HCT116 (cell line): ENCODE data around the gene PKP1. TPM values are rescaled to one million over a fixed set of nuclear protein-coding genes. Genes with fewer than 3 reads are reported as not detected.

Source experiments
- ATAC-seq: fragments of 200-7000 bp; cut with Tn5 transposase; 2 replicates; pipeline ENCODE4 v1.9.1; 2020; ENCODE audit warnings: mild to moderate bottlenecking, moderate library complexity
- BruUV-seq: library from RNA; stranded (reverse); fragments of 400-500 nt; replicated peaks from 2 replicates; lab custom pipeline; 2021; lab: Mats Ljungman, UMichigan
- CTCF ChIA-PET: fragments of 300-600 bp; sonication (Branson Sonifier 250); formaldehyde crosslinking; loops from one replicate; lab custom pipeline; 2021; ENCODE audit warnings: antibody characterized with exemption; lab: Charles Lee
- POLR2A ChIA-PET: fragments of 300-600, 350-600 bp; sonication (Branson Sonifier 250); formaldehyde crosslinking; loops from one replicate; lab custom pipeline; 2021; ENCODE audit warnings: antibody characterized with exemption; lab: Charles Lee
- RAD21 ChIA-PET, 2 experiments: fragments of 300-600 bp; sonication (Branson Sonifier 250); formaldehyde crosslinking; loops; one replicate each; lab custom pipeline; 2023; ENCODE audit warnings: low total read pairs in 2 of 2; ENCODE audit not compliant: uncharacterized antibody in 2 of 2, unreplicated experiment in 2 of 2, low non-redundant PET in 1 of 2; lab: Charles Lee
- DNase-seq: peaks from one replicate; pipeline ENCODE4 v3.0.0-alpha.2; 2010; ENCODE audit warnings: low read depth, low spot score
- H2AFZ ChIP-seq: fragments of 200-600 bp; shearing (Covaris generic), sonication (generic); 2 replicates; pipeline ENCODE4 v1.6.1; 2017; ENCODE audit warnings: low read depth, mixed run types, mixed read lengths, antibody characterized with exemption, low read length; ENCODE audit not compliant: poor library complexity, severe bottlenecking
- H3K27ac ChIP-seq: 2 replicates; pipeline ENCODE4 v1.5.1; 2012; ENCODE audit warnings: low read depth, low read length
- H3K27me3 ChIP-seq: fragments of 200-600 bp; sonication (generic); 2 replicates; pipeline ENCODE4 v1.6.1; 2016; ENCODE audit warnings: mixed run types, low read length, mixed read lengths; ENCODE audit not compliant: insufficient read depth
- H3K36me3 ChIP-seq, 2 experiments: fragments of 200-500 bp in 1 of 2; fragments of 200-600 bp in 1 of 2; sonication (Bioruptor generic) in 1 of 2; sonication (generic) in 1 of 2; 2 replicates each; pipeline versions ENCODE4 v1.5.1 to v1.6.1; 2014 to 2016; ENCODE audit warnings: low read length in 2 of 2, inconsistent platforms in 1 of 2, mixed read lengths in 1 of 2, mixed run types in 1 of 2; ENCODE audit not compliant: insufficient read depth in 2 of 2, control insufficient read depth in 1 of 2
- H3K4me1 ChIP-seq, 2 experiments: fragments of 200-600 bp in 1 of 2; sonication (generic) in 1 of 2; 2 replicates each; pipeline versions ENCODE4 v1.5.1 to v1.6.1; 2012 to 2017; ENCODE audit warnings: low read length in 2 of 2, inconsistent platforms in 1 of 2, mild to moderate bottlenecking in 1 of 2, mixed read lengths in 1 of 2, mixed run types in 1 of 2, moderate library complexity in 1 of 2; ENCODE audit not compliant: insufficient read depth in 2 of 2, control insufficient read depth in 1 of 2
- H3K4me2 ChIP-seq: fragments of 200-600 bp; sonication (generic); 2 replicates; pipeline ENCODE4 v1.6.1; 2017; ENCODE audit warnings: mixed run types, low read length, mixed read lengths
- H3K4me3 ChIP-seq, 2 experiments: fragments of 200-600 bp in 1 of 2; sonication (generic) in 1 of 2; replicated peaks in 1 of 2; 2 replicates each; pipeline ENCODE4 v1.5.1; 2011 to 2016; ENCODE audit warnings: low read length in 2 of 2, control low read depth in 1 of 2, low read depth in 1 of 2, mild to moderate bottlenecking in 1 of 2, mixed read lengths in 1 of 2, mixed run types in 1 of 2
- H3K79me2 ChIP-seq: fragments of 200-600 bp; sonication (generic); 2 replicates; pipeline ENCODE4 v1.6.1; 2017; ENCODE audit warnings: mild to moderate bottlenecking, mixed run types, low read length, moderate library complexity, mixed read lengths; ENCODE audit not compliant: insufficient read depth
- H3K9ac ChIP-seq: fragments of 200-600 bp; sonication (generic); 2 replicates; pipeline ENCODE4 v1.6.1; 2016; ENCODE audit warnings: low read length, mixed read lengths
- H3K9me2 ChIP-seq: fragments of 200-600 bp; sonication (generic), shearing (Covaris generic); 2 replicates; pipeline ENCODE4 v1.6.1; 2017; ENCODE audit warnings: mixed run types, mild to moderate bottlenecking, moderate library complexity; ENCODE audit not compliant: insufficient read depth
- H3K9me3 ChIP-seq, 2 experiments: fragments of 200-500 bp in 1 of 2; fragments of 200-600 bp in 1 of 2; sonication (Bioruptor generic) in 1 of 2; sonication (generic) in 1 of 2; 2 replicates each; pipeline ENCODE4 v1.6.1; 2014 to 2017; ENCODE audit warnings: low read length in 2 of 2, mixed read lengths in 2 of 2, inconsistent platforms in 1 of 2, low read depth in 1 of 2, mild to moderate bottlenecking in 1 of 2, mixed run types in 1 of 2, moderate library complexity in 1 of 2; ENCODE audit not compliant: control insufficient read depth in 1 of 2, insufficient read depth in 1 of 2
- H4K20me1 ChIP-seq: fragments of 200-600 bp; sonication (generic), shearing (Covaris generic); 2 replicates; pipeline ENCODE4 v1.6.1; 2017; ENCODE audit warnings: mixed run types, mild to moderate bottlenecking, moderate library complexity; ENCODE audit not compliant: insufficient read depth
- CBX3 ChIP-seq: IDR thresholded peaks from 2 replicates; pipeline ENCODE4 v1.6.1; 2012; ENCODE audit warnings: low read depth
- EZH2 ChIP-seq: fragments of 200-600 bp; sonication (generic); IDR thresholded peaks from 2 replicates; pipeline ENCODE4 v1.6.1; 2017; ENCODE audit warnings: antibody characterized with exemption, mixed run types
- EZH2phosphoT487 ChIP-seq: fragments of 200-600 bp; IDR thresholded peaks from 2 replicates; pipeline ENCODE4 v1.6.1; 2018; ENCODE audit warnings: antibody characterized with exemption, borderline replicate concordance
- FOSL1 ChIP-seq: IDR thresholded peaks from 2 replicates; pipeline ENCODE4 v1.6.1; 2012; ENCODE audit warnings: low read depth
- JUND ChIP-seq: IDR thresholded peaks from 2 replicates; pipeline ENCODE4 v1.6.1; 2012
- POLR2A ChIP-seq: IDR thresholded peaks from 2 replicates; pipeline ENCODE4 v1.7.0; 2011; ENCODE audit warnings: borderline replicate concordance; ENCODE audit not compliant: insufficient read depth, insufficient read length; ENCODE audit errors: extremely low read depth
- POLR2AphosphoS5 ChIP-seq: IDR thresholded peaks from 2 replicates; pipeline ENCODE4 v1.6.1; 2011; ENCODE audit warnings: mild to moderate bottlenecking, low read depth, low read length, moderate library complexity
- SIN3A ChIP-seq: IDR thresholded peaks from 2 replicates; pipeline ENCODE4 v1.6.1; 2012; ENCODE audit warnings: low read depth
- SRF ChIP-seq: IDR thresholded peaks from 2 replicates; pipeline ENCODE4 v1.6.1; 2012; ENCODE audit warnings: low read depth
- TCF7L2 ChIP-seq: IDR thresholded peaks from 2 replicates; pipeline ENCODE4 v1.7.0; 2011; ENCODE audit warnings: borderline replicate concordance, inconsistent platforms; ENCODE audit not compliant: insufficient read depth, insufficient read length; ENCODE audit errors: extremely low read depth
- YY1 ChIP-seq: IDR thresholded peaks from 2 replicates; pipeline ENCODE4 v1.6.1; 2011; ENCODE audit warnings: low read length, low read depth, moderate library complexity, mild to moderate bottlenecking; ENCODE audit not compliant: insufficient replicate concordance; ENCODE audit errors: extremely low read depth
- ZFX ChIP-seq: fragments of 450-650 bp; IDR thresholded peaks from 2 replicates; pipeline ENCODE4 v1.6.1; 2017
- intact Hi-C: fragments of 100-400 bp; cut with micrococcal nuclease; formaldehyde crosslinking; loops from 2 replicates; pipeline ENCODE4 v1.10.0; 2022
- total RNA-seq: library from RNA; stranded (reverse); gene quantifications from one replicate; pipeline ENCODE4 v1.2.1, GENCODE V29; 2021; ENCODE audit not compliant: unreplicated experiment
- TF ChIP-seq, protein P1 (sequence below): IDR thresholded peaks from 2 replicates; pipeline ENCODE4 v1.6.1; 2012; ENCODE audit warnings: low read depth
- TF ChIP-seq, protein P2 (sequence below), 3 experiments: fragments of 200-600 bp in 1 of 3; sonication (generic) in 1 of 3; IDR thresholded peaks in 2 of 3; conservative IDR thresholded peaks in 1 of 3; 2 replicates each; pipeline ENCODE4 v1.5.1; 2012 to 2017; ENCODE audit warnings: low read depth in 2 of 3, low read length in 2 of 3, antibody characterized with exemption in 1 of 3, borderline replicate concordance in 1 of 3, control low read depth in 1 of 3, mild to moderate bottlenecking in 1 of 3, mixed read lengths in 1 of 3, mixed run types in 1 of 3, moderate library complexity in 1 of 3; ENCODE audit not compliant: insufficient read depth in 1 of 3
- TF ChIP-seq, protein P3 (sequence below): IDR thresholded peaks from 2 replicates; pipeline ENCODE4 v1.6.1; 2012
- TF ChIP-seq, protein P4 (sequence below): IDR thresholded peaks from 2 replicates; pipeline ENCODE4 v1.6.1; 2011; ENCODE audit warnings: mild to moderate bottlenecking, low read length, moderate library complexity; ENCODE audit not compliant: insufficient replicate concordance; ENCODE audit errors: extremely low read depth

The PKP1 gene
- total RNA-seq, 1 experiment from 2014 or later: 0.07 TPM

DNA sequence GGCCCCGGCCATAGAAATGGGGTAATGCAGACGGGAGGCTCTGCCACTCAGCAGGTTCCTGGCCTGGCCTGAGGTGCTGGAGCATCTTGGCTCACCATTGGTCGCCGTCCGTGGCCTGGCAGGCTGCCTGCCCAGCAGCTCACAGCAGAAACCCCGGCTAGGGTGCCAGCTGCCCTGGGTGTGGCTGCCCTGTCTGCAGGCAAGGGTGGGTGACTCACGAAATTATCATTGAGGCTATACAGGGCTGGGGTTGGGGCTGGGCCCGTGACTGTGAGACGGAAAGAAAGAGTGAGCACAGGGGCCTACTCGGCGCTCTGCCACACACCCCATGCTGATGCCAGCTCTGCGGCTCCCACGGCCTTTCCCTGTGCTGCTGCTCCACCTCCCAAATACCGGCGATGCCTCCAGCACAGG, 8.0 kb upstream of the PKP1 start (continued):
- TF ChIP-seq ZFX (peak; percentile 7; the same call in 1 of the 2 replicates), POLR2AphosphoS5 (peak; percentile 73), EZH2 (no peak)

DNA sequence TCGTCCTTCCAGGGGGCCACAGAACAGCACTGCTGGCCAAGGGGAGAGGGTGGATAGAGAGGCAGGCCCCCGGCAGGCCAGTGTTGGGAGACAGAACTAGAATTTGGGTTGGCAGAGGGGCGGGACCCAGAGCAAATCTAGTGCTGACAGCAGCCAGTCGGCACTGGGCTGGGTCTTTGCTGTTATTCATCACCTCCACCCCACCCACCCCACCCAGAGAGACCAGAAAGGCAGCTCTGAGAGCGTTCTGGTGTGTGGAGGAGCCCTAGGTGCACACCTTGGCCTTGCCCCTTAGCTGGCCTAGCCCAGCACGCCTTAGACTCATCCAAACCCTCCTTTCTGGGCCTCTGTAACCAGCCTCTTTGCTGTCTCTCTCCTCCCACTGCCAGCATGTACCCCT, 6.4 kb upstream of the PKP1 start:
- no peak overlapping the region for H2AFZ ChIP-seq
- ATAC-seq (no peak), DNase-seq (no peak)
- H3K4me3 ChIP-seq: no peak overlapping the region
- RAD21 ChIA-PET: no interaction called here
- H3K4me2 ChIP-seq: no peak overlapping the region
- intact Hi-C loops: no loop called here
- no peaks in the 10 kb centered on the region for H3K79me2 ChIP-seq
- H3K4me1 ChIP-seq: peaks cover 21 to 30% of the 10 kb centered on the region in 2 experiments
- H3K27ac ChIP-seq: no peak overlapping the region
- no peak overlapping the region for H3K9ac ChIP-seq
- H3K9me3 ChIP-seq: no peaks in the 10 kb centered on the region
- H3K27me3 ChIP-seq: peaks cover 4% of the 10 kb centered on the region; the same call in 1 of the 2 replicates
- H4K20me1 ChIP-seq: no peaks in the 10 kb centered on the region
- no TSS peak for BruUV-seq
- TF ChIP-seq FOSL1: no peak
- TF ChIP-seq, protein P1, sequence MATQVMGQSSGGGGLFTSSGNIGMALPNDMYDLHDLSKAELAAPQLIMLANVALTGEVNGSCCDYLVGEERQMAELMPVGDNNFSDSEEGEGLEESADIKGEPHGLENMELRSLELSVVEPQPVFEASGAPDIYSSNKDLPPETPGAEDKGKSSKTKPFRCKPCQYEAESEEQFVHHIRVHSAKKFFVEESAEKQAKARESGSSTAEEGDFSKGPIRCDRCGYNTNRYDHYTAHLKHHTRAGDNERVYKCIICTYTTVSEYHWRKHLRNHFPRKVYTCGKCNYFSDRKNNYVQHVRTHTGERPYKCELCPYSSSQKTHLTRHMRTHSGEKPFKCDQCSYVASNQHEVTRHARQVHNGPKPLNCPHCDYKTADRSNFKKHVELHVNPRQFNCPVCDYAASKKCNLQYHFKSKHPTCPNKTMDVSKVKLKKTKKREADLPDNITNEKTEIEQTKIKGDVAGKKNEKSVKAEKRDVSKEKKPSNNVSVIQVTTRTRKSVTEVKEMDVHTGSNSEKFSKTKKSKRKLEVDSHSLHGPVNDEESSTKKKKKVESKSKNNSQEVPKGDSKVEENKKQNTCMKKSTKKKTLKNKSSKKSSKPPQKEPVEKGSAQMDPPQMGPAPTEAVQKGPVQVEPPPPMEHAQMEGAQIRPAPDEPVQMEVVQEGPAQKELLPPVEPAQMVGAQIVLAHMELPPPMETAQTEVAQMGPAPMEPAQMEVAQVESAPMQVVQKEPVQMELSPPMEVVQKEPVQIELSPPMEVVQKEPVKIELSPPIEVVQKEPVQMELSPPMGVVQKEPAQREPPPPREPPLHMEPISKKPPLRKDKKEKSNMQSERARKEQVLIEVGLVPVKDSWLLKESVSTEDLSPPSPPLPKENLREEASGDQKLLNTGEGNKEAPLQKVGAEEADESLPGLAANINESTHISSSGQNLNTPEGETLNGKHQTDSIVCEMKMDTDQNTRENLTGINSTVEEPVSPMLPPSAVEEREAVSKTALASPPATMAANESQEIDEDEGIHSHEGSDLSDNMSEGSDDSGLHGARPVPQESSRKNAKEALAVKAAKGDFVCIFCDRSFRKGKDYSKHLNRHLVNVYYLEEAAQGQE: no peak
- TF ChIP-seq POLR2AphosphoS5: no peak
- no peak for TF ChIP-seq JUND
- TF ChIP-seq SIN3A: no peak
- no peak for TF ChIP-seq POLR2A
- TF ChIP-seq, protein P2, sequence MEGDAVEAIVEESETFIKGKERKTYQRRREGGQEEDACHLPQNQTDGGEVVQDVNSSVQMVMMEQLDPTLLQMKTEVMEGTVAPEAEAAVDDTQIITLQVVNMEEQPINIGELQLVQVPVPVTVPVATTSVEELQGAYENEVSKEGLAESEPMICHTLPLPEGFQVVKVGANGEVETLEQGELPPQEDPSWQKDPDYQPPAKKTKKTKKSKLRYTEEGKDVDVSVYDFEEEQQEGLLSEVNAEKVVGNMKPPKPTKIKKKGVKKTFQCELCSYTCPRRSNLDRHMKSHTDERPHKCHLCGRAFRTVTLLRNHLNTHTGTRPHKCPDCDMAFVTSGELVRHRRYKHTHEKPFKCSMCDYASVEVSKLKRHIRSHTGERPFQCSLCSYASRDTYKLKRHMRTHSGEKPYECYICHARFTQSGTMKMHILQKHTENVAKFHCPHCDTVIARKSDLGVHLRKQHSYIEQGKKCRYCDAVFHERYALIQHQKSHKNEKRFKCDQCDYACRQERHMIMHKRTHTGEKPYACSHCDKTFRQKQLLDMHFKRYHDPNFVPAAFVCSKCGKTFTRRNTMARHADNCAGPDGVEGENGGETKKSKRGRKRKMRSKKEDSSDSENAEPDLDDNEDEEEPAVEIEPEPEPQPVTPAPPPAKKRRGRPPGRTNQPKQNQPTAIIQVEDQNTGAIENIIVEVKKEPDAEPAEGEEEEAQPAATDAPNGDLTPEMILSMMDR (IDR thresholded peaks at IDR 0.05 in 2 of 3, conservative IDR thresholded peaks at IDR 0.05 in 1 of 3; ENCODE audit: borderline replicate concordance in 1 of 3, insufficient read depth in 1 of 3, low read depth in 2 of 3, low read length in 2 of 3): no peak
- no peak for TF ChIP-seq SRF
- TF ChIP-seq CBX3: no peak
- TF ChIP-seq, protein P3, sequence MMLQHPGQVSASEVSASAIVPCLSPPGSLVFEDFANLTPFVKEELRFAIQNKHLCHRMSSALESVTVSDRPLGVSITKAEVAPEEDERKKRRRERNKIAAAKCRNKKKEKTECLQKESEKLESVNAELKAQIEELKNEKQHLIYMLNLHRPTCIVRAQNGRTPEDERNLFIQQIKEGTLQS: no peak
- TF ChIP-seq, protein P4, sequence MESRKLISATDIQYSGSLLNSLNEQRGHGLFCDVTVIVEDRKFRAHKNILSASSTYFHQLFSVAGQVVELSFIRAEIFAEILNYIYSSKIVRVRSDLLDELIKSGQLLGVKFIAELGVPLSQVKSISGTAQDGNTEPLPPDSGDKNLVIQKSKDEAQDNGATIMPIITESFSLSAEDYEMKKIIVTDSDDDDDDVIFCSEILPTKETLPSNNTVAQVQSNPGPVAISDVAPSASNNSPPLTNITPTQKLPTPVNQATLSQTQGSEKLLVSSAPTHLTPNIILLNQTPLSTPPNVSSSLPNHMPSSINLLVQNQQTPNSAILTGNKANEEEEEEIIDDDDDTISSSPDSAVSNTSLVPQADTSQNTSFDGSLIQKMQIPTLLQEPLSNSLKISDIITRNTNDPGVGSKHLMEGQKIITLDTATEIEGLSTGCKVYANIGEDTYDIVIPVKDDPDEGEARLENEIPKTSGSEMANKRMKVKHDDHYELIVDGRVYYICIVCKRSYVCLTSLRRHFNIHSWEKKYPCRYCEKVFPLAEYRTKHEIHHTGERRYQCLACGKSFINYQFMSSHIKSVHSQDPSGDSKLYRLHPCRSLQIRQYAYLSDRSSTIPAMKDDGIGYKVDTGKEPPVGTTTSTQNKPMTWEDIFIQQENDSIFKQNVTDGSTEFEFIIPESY: no peak
- no peak for TF ChIP-seq ZFX
- no peak for TF ChIP-seq YY1
- no peak for TF ChIP-seq TCF7L2
- TF ChIP-seq EZH2phosphoT487: no peak
- no peak for TF ChIP-seq EZH2
- H3K9me2 ChIP-seq: no peaks in the 10 kb centered on the region
- H3K36me3 ChIP-seq: no peaks in the 10 kb centered on the region
- CTCF ChIA-PET: no interaction called here
- POLR2A ChIA-PET: interaction anchor here (0.7 kb wide), 1 partner anchor 14 kb away, joined by 3 read pairs; no protein-coding TSS in a partner anchor
